CD4-positive, alpha-beta T cell treated with Interleukin-6 at 100 ng/mL for 8 hours (primary cell): Measurements from ENCODE around the gene FGF22.
"Not testable (repeated sequence)": the region's sequence is repeated elsewhere in the genome, so short reads cannot be mapped to it uniquely, and the experiment has no call there.

Experiments
- DNase-seq: peaks from one replicate; pipeline ENCODE4 v3.0.0-alpha.2; 2020; ENCODE audit warnings: mixed read lengths, low spot score

Gene FGF22

DNA sequence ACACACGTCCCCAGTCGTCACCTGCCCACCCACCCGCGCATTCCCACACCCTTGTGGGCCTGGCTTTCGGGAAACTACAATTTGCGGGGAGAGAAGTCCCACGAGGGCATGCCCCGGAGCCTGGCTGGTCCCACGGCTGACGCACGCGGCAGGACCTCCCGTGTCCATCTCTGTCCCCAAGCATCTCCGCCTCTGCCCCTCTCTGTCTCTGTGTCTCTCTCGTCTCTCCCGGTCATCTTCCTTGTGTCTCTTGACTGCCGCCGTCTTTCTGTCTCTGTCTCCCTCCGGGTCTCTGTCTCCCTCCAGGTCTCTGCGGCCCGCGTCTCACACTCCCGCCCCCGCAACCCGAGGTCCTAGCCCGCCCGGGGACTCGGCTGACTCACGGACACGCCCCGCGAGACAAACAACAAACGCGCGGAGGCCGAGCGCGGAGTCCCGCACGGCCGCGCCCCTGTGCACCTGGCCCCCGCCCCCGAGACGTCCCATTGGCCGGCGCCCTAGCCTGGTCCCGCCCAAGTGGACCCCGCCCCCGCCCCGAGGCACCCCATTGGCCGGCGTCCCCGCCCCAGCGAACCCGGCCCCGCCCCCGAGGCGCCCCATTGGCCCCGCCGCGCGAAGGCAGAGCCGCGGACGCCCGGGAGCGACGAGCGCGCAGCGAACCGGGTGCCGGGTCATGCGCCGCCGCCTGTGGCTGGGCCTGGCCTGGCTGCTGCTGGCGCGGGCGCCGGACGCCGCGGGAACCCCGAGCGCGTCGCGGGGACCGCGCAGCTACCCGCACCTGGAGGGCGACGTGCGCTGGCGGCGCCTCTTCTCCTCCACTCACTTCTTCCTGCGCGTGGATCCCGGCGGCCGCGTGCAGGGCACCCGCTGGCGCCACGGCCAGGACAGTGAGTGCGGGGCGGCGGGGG is at the start of gene FGF22:
Gene FGF22 (plus strand): TSS at position 627 of the 908 bp plus-strand sequence. CDS start 47 bp downstream, at position 674.
- peak; percentile 96 for DNase-seq

DNA sequence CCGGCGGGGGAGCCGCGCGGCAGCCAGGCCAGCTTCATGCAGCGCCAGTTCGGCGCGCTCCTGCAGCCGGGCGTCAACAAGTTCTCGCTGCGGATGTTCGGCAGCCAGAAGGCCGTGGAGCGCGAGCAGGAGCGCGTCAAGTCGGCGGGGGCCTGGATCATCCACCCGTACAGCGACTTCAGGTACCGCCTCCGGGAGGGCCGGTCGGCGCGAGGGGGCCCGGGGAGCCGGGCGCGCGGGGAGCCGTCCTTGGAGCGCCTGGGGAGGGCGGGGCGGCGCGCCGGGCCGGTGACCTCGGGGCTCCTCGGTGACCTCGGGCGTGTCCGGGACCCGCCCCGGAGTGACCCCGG is 49.3 kb upstream of the FGF22 start:
- DNase-seq, result no peak

DNA sequence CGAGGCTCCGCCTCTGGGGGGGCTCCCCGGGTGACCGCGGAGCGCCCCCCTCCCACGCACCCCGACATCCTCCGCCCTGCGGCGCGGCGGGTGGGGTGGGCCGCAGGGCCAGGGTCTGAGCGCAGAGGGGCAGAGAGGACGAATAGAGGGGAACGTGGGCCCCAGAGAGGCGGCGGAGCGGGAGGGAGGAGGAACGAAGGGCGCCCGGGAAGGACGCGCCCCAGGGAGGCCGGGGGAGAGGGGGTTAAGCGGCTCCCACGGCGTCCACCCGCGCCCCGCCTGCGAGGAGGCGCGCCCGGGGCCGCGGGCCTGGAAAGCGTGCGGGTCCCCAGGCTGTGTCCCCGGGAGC is 49.0 kb upstream of the FGF22 start:
- no peak for DNase-seq

DNA sequence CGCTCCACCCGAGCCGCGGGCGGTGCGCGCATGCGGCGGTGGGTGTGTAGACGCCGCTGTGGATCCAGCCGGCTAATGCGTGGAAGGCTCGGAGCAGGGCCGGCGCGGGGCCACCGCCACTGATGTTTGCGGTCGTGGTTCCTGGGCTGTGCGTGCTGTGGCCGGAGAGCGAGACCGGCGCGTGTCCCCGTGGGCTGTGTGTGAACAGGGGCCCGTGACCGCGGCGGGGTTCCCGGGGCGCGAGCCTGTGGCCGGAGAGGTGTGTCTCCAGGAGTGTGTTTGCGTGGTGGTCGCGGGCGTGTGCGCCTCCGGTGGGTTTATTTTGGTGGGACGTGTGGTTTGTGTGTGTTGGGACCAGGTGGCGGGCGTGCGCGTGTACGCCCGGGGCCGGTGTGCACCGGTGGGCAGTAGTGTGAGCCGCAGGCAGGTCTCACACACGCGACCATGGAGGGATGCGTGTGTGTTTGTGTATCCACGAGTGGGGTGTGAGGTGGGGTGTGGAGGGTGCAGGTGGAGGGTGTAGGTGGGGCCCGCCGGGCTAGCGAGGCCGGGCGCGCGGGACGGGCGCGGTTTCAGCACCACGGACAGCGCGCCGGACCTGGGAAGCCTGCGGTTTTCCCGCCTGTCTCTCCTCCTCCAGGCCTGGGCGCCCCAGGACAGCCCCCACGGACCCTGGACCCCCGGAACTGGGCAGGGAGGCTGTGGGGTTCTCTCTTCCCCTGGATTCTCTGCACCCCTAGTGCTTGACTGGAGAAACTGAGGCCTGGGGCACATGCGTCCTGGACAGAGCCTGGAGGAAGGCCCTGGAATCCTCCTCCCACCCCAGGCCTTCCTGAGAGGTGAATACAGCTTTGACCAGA is 48.4 kb upstream of the FGF22 start:
- DNase-seq, result no peak

DNA sequence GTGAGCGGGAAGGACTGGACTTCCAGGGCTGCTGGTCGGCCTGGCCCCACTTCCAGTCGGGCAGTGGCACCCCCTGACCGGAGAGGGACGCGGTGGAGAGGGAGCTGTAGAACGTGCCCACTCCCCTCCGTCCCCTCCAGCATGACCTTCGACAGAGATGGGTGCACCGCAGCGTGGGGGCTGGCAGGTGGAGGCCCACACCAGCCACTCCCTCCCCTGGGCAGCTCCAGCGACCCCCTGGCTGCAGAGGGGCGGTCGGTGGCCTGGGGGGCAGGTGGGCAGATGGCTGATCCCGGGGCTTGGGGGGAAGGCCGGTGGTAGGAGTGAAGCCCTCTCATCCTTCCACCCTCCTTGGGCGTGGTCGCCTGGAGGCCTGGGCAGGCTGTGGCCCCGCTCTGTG is 47.6 kb upstream of the FGF22 start:
- no peak for DNase-seq

DNA sequence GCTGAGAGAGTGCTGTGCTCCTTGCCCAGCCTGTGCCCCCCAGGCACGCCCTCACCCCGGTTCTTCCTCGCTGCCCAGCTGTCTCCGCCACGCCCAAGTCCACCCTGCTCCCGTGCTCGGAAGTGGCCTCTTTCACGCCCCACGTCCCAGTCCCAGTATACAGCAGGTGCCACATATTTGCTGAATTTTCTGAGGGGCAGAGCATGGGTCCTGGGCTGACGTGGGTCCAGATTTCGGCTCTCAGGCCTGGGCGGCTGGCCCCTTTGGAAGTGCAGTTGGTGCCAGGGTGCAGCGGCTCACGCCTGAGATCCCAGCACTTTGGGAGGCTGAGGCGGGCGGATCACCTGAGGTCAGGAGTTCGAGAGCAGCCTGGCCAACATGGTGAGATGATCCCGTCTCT is 46.6 kb upstream of the FGF22 start:
- DNase-seq, result no peak

DNA sequence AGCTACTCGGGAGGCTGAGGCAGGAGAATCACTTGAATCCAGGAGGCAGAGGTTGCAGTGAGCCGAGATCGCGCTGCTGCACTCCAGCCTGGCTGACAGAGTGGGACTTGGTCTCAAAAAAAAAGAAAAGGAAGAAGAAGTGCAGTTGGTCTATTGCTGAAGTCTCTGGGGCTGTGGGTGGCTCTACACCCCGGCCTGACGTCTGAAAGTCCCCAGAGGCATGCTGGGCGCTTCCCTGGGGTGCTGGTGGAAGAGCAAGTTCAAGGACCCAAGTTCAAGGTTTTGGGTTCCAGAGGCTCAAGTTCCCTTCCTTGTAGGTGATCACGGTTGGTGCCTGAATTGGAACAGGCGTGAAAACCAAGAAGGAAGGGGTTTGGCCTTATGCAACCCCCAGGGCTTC is 46.2 kb upstream of the FGF22 start:
- DNase-seq, result no peak

DNA sequence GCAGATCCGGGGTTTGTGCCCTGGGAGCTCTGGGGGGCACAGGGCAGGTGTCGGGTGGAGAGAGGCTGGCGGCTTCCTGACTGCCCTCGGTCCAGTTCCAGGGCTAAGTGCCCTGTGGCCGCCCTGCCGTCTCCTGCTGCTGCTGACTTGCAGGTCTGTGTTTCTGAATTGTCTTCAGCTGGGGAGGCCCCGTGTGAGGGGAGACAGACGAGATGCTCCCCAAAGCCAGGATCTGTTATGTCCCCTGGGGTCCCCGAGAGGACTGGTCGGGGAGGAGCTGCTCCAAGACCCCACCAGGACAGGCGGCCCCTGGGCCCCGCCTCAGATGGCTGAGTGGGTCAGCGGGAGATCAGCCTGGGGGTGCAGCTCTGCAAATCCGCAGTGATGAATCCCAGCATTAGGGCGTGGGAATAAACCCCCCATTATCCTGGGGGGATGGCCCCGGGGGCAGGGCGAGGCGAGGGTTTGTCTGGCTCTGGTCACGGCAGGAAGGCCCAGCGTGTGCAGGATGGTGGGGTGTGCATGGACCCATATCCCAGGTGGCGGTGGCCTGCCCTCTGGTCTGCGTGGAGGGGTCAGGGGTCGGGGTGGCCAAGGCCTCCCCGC is 45.3 kb upstream of the FGF22 start:
- no peak for DNase-seq

DNA sequence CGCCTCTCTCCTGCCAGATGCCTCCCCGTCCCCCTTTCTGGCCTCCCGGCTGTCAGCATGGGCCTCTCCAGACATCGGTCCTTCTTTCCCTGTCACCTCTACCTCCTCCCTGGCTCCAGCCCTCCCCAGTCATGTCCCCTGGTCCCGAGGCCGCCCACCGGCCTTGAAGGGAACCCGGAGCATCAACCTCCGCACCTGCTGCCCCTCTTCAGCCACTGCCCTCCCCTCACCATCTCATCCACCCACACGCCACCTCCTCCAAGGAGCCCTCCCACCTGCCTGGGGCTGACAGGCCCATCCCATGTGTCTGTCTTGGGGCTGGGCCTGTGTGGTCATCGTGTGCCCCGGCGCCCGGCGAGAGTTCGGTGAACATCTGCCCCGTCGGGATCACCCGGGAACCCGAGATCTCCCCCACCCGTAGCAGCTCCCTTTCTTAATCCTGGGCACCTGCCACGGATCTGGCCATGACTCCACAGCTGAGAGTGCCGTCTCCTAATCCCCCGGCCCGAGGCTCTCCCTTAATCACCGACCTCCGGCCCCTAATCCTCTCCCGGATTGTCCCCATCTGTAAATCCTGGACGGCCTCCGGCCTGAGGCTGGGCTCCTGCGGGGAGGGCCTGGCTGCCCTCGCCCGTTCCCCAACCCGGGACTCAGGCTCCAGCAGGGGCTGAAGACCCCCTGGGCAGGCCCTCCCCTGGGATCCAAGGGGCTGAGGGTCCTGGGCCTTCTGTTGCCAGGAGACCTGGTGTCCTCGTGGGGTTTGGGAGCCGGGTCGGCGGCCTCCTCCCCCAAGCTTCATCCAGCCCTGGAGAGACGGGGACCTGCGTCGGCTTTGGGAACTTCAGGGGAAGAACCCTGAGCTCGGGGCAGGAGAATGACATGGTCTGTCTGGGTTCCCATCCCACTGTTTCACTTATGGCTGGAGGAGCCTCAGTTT is 44.1 kb upstream of the FGF22 start:
- DNase-seq, result no peak

DNA sequence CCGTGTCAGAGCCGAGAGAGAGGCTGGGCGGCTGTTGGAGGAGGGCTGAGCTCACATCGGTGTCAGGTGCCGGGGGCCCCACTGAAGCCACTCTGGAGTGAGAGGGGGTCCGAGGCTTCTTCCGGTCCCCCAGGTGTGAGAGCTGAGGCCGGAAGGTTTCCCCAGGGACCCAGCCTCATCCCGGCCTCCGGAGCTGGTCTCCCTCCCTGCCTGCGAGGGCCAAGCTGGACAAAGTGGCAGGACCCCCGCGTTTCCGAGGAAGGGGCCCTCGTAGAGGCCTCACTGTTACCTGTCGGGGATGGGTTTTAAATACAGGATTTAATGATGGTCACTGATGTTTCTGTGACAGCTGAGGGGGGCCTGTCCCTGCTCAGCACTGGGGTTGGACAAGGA is 43.4 kb upstream of the FGF22 start:
- no peak for DNase-seq

DNA sequence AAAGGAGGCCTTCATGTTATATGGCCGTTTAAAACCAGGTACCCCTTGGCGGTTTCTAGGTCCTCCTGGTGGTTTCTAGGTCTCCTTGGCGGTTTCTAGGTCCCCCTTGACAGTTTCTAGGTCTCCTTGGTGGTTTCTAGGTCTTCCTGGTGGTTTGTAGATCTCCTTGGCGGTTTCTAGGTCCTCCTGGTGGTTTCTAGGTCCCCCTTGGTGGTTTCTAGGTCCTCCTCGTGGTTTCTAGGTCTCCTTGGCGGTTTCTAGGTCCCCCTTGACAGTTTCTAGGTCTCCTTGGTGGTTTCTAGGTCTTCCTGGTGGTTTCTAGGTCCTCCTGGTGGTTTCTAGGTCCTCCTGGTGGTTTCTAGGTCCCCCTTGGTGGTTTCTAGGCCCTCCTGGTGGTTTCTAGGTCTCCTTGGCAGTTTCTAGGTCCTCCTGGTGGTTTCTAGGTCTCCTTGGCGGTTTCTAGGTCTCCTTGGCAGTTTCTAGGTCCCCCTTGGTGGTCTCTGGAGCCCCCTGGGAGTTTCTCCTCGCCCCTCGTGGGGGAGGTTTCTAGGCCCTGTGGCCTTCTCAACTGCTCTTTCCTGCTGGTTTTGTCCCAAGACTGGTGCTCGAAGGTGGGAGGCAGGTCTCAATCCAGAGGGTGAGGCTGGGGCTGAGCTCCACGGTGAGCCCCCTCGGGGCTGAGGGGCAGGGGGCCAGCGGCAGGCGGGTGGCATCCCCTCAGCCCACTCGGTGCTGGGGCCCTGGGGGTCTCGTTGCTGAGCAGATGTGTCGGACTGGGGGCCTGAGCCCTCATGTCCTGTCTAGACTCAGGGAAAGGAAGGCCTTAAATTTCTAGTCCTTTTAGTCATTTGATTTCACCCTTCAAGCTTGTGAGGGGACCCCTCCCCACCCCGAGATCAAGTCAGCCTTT is 42.0 kb upstream of the FGF22 start:
- no peak for DNase-seq

DNA sequence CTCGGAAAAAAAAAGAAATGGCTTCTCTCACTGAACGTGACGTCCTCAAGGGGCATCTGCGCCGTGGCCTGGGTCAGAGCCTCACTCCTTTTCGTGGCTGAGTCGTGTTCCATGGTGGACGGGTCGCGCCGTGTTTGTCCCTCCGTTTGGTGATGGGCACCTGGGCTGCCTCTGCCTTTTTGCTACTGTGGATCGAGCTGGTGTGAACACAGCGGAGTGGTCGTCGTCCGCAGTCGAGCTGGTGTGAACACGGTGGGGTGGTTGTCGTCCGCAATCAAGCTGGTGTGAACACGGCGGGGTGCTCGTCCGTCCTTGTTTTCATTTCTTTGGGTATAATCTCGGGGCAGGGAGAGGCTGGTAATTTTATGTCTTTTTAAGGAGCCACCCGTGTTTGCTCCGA is 38.4 kb upstream of the FGF22 start:
- no peak for DNase-seq

DNA sequence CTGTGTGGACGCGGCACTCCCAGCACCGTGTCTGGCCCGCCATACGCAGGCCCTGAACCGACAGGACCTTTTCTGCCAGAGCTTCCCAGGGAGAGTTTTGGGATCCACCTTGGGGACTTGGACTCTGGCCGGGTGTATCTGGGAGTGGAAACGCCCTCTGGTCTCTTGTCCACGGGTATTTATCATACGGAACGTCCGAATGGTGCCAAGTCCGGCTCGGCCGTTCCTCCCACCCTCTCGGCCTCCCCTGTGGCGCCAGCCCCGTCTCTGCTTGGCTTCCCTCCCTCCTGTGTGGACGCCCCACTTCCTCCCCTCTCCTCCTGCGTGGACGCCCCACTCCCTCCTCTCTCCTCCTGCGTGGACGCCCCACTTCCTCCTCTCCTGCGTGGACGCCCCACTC is 37.9 kb upstream of the FGF22 start:
- DNase-seq, result no peak

DNA sequence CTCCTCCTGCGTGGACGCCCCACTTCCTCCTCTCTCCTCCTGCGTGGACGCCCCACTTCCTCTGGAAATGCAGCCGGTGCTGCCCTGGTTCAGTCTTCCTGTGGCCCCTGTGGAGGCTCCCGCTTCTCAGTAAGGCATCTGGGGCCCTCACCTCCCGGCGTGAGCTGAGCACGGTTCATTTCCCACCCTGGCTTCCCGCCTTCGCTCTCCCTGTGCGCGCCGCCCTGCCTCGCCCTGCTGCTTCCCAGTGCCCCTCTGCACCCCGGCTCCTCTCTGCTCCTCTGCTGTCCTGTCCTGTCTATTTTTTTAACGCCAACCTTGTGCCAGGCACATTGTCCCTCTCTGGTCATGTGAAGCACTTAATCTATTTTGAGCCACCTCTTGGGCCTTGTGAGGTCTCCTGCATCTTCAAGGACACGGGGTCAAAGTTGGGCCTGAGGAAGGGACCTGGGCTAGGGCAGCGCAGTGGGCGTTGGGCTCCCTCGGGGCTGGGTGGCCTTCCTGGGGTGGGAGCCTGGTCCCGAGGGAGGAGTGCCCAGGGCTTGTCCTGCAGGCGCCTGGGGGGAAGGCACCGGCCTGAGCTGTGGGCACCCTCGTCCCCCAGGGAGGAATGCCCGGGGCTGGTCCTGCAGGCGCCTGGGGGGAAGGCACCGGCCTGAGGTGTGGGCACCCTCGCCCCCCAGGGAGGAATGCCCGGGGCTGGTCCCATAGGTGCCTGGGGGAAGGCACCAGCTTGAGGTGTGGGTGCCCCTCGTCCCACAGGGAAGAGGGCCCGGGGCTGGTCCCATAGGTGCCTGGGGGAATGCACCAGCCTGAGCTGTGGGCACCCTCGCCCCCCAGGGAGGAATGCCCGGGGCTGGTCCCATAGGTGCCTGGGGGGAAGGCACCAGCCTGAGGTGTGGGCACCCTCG is 37.0 kb upstream of the FGF22 start:
- DNase-seq, result no peak

DNA sequence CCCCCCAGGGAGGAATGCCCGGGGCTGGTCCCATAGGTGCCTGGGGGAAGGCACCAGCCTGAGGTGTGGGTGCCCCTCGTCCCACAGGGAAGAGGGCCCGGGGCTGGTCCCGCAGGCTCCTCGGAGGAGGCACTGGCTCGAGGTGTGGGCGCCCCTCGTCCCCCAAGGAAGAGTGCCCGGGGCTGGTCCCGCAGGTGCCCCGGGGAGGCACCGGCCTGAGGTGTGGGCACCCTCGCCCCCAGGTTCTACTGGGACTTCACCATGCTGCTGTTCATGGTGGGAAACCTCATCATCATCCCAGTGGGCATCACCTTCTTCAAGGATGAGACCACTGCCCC is 36.4 kb upstream of the FGF22 start:
- not testable (repeated sequence) for DNase-seq

DNA sequence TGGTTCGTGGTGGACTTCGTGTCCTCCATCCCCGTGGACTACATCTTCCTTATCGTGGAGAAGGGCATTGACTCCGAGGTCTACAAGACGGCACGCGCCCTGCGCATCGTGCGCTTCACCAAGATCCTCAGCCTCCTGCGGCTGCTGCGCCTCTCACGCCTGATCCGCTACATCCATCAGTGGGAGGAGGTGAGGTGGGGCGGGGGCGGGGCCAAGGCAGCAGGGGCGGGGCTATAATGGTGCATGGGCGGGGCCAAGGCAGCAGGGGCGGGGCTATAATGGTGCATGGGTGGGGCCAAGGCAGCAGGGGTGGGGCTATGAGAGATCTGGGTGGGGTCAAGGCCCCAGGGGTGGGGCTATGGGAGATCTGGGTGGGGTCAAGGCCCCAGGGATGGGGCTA is 35.9 kb upstream of the FGF22 start:
- not testable (repeated sequence) for DNase-seq

DNA sequence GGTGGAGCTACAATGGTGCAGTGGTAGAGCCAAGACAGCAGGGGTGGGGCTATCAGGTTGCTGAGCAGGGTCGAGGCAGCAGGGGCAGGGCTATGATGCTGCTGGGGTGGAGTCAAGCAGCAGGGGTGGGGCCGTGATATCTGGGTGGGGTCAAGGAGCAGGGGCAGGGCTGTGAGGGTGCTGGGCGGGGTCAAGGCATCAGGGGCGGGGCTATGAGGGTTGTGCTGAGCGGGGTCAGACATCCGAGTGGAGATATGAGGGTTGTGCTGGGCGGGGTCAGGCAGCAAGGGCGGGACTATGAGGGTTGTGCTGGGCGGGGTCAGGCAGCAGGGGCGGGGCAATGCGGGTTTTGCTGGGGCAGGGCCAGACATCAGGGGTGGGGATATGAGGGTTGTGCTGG is 35.3 kb upstream of the FGF22 start:
- DNase-seq, result no peak

DNA sequence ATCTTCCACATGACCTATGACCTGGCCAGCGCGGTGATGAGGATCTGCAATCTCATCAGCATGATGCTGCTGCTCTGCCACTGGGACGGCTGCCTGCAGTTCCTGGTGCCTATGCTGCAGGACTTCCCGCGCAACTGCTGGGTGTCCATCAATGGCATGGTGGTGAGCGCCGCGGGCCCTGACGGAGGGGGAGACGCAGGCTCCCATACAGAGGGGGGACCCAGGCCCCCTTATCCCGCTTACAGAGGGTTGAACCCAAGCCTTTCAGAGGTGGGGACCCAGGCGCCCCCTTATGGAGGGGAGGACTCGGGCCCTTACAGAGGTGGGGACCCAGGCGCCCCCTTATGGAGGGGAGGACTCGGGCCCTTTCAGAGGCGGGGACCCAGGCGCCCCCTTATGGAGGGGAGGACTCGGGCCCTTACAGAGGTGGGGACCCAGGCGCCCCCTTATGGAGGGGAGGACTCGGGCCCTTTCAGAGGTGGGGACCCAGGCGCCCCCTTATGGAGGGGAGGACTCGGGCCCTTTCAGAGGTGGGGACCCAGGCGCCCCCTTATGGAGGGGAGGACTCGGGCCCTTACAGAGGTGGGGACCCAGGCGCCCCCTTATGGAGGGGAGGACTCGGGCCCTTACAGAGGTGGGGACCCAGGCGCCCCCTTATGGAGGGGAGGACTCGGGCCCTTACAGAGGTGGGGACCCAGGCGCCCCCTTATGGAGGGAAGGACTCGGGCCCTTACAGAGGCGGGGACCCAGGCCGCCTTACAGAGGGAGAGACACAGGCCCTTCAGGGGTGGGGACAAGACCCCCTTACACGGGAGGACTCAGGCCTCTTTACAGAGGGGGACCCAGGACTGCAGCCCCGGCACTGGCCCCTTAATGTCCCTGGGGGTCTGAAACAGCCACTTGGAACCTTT is 34.4 kb upstream of the FGF22 start:
- not testable (repeated sequence) for DNase-seq
